ENCODE data around the gene AGPAT3. TPM values are rescaled to one million over a fixed set of nuclear protein-coding genes. Genes with fewer than 3 reads are reported as not detected.

The AGPAT3 gene
- total RNA-seq, 1 donor from 2014 or later: 57.7 TPM

GRCh38 chr21:43940329-43941050 is 75.5 kb downstream of the AGPAT3 start:
- Mint-ChIP-seq H3K4me3 (no peak overlapping the region), H3K27me3 (no peaks in the 10 kb centered on the region), H3K27ac (no peak overlapping the region), H3K36me3 (ENCODE audit: low read depth) (peaks cover 2% of the 10 kb centered on the region), H3K9me3 (no peaks in the 10 kb centered on the region), H3K4me1 (peaks cover 22% of the 10 kb centered on the region)
- TF ChIP-seq, protein P1, sequence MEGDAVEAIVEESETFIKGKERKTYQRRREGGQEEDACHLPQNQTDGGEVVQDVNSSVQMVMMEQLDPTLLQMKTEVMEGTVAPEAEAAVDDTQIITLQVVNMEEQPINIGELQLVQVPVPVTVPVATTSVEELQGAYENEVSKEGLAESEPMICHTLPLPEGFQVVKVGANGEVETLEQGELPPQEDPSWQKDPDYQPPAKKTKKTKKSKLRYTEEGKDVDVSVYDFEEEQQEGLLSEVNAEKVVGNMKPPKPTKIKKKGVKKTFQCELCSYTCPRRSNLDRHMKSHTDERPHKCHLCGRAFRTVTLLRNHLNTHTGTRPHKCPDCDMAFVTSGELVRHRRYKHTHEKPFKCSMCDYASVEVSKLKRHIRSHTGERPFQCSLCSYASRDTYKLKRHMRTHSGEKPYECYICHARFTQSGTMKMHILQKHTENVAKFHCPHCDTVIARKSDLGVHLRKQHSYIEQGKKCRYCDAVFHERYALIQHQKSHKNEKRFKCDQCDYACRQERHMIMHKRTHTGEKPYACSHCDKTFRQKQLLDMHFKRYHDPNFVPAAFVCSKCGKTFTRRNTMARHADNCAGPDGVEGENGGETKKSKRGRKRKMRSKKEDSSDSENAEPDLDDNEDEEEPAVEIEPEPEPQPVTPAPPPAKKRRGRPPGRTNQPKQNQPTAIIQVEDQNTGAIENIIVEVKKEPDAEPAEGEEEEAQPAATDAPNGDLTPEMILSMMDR (IDR thresholded peaks at IDR 0.05): no peak
- ChIA-PET POLR2A (no interaction called here), CTCF (interaction anchor here (0.7 to 1.5 kb wide), 3 partner anchors 9 to 35 kb away, joined by 3 to 5 read pairs (median 4); no protein-coding TSS in a partner anchor)
- intact Hi-C loops (cut with micrococcal nuclease): no loop called here
- ATAC-seq (ENCODE audit: low read depth) (no peak), DNase-seq (no peak)

- DNase-seq (no peak), ATAC-seq (ENCODE audit: low read depth) (no peak)
- intact Hi-C loops (cut with micrococcal nuclease): no loop called here
- TF ChIP-seq, protein P1 (IDR thresholded peaks at IDR 0.05): no peak
- peaks cover 22% of the 10 kb centered on the region for H3K4me1 Mint-ChIP-seq
- H3K36me3 Mint-ChIP-seq (ENCODE audit: low read depth): peaks cover 9% of the 10 kb centered on the region
- no peak overlapping the region for H3K27ac Mint-ChIP-seq
- no peak overlapping the region for H3K4me3 Mint-ChIP-seq
- ChIA-PET POLR2A (no interaction called here), CTCF (no interaction called here)
- H3K27me3 Mint-ChIP-seq: no peaks in the 10 kb centered on the region
- H3K9me3 Mint-ChIP-seq: no peaks in the 10 kb centered on the region
Observed at GRCh38 chr21:43942201-43942600, 77.2 kb downstream of the AGPAT3 start.

- DNase-seq (no peak), ATAC-seq (ENCODE audit: low read depth) (no peak)
- POLR2A ChIA-PET: no interaction called here
- CTCF ChIA-PET: no interaction called here
- intact Hi-C loops (cut with micrococcal nuclease): no loop called here
- TF ChIP-seq, protein P1 (IDR thresholded peaks at IDR 0.05): no peak
- Mint-ChIP-seq H3K36me3 (ENCODE audit: low read depth) (peaks cover 11% of the 10 kb centered on the region), H3K4me1 (peaks cover 18% of the 10 kb centered on the region), H3K9me3 (no peaks in the 10 kb centered on the region), H3K27me3 (no peaks in the 10 kb centered on the region), H3K27ac (no peak overlapping the region), H3K4me3 (no peak overlapping the region)
Observed at GRCh38 chr21:43942621-43943020, 77.6 kb downstream of the AGPAT3 start.

- Mint-ChIP-seq H3K27ac (no peak overlapping the region), H3K27me3 (no peaks in the 10 kb centered on the region), H3K4me3 (no peak overlapping the region), H3K9me3 (peaks cover 3% of the 10 kb centered on the region), H3K36me3 (ENCODE audit: low read depth) (peaks cover 16% of the 10 kb centered on the region), H3K4me1 (peaks cover 9% of the 10 kb centered on the region)
- intact Hi-C loops (cut with micrococcal nuclease): no loop called here
- CTCF ChIA-PET: no interaction called here
- TF ChIP-seq, protein P1 (IDR thresholded peaks at IDR 0.05): no peak
- POLR2A ChIA-PET: no interaction called here
- DNase-seq: no peak
- ATAC-seq (ENCODE audit: low read depth): no peak
Observed at GRCh38 chr21:43943512-43944077, 78.6 kb downstream of the AGPAT3 start.

DNA sequence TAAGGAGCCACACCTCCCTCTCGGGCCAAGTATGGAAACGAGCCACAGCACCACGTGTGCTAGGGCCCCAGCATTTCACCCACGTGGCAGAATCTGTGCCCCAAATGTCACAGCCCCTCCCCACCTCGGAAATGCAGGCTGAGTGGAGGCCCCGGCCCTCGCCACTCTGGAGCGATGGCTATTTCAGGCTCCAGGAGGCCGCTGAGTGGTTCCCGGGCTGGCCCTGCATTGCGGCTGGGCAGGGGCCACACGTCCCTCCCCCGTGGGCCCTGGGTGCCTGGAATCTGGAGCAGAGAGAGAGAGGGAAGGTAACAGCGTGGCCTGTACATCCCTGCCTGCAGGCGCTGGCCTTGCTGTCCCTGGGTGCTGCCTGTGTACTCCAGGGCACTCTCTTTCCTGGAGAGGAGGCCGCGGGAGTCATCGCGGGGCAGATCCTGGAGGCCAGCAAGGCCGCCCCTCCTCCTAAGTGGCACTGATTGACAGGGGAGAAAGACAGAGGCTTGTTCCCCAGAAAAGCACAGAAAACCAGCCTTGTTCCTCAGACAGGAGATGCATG is 79.1 kb downstream of the AGPAT3 start:
- H3K4me1 Mint-ChIP-seq: peaks cover 4% of the 10 kb centered on the region
- H3K4me3 Mint-ChIP-seq: no peak overlapping the region
- TF ChIP-seq, protein P1 (IDR thresholded peaks at IDR 0.05): no peak
- no peaks in the 10 kb centered on the region for H3K27me3 Mint-ChIP-seq
- H3K36me3 Mint-ChIP-seq (ENCODE audit: low read depth): peaks cover 19% of the 10 kb centered on the region
- peaks cover 3% of the 10 kb centered on the region for H3K9me3 Mint-ChIP-seq
- CTCF ChIA-PET: no interaction called here
- intact Hi-C loops (cut with micrococcal nuclease): no loop called here
- POLR2A ChIA-PET: no interaction called here
- no peak overlapping the region for H3K27ac Mint-ChIP-seq
- ATAC-seq (ENCODE audit: low read depth) (no peak), DNase-seq (no peak)

Data from activated B cell treated with CpG ODN at 0.5 μM for 24 hours (primary cell).